B cell (primary cell): ENCODE measurements around the gene ALOX5AP. TPM values are rescaled to one million over a fixed set of nuclear protein-coding genes. Genes with fewer than 3 reads are reported as not detected.

Experiments used
- ATAC-seq: fragments of 200-7000 bp; cut with Tn5 transposase; one replicate; pipeline ENCODE4 v1.10.0; 2021; ENCODE audit warnings: low read depth, mild to moderate bottlenecking, moderate number of reproducible peaks, moderate library complexity
- CTCF ChIA-PET: fragments of 350-600 bp; sonication (Branson Sonifier 250); formaldehyde crosslinking; loops from one replicate; lab custom pipeline; 2021; ENCODE audit warnings: antibody characterized with exemption, inconsistent platforms; lab: Charles Lee
- POLR2A ChIA-PET: fragments of 350-600 bp; sonication (Branson Sonifier 250); formaldehyde crosslinking; loops from one replicate; lab custom pipeline; 2021; ENCODE audit warnings: antibody characterized with exemption; lab: Charles Lee
- DNase-seq: peaks from one replicate; pipeline ENCODE4 v3.0.0; 2013
- H2AFZ ChIP-seq: 2 replicates; pipeline ENCODE4 v1.6.1; 2012; ENCODE audit warnings: mild to moderate bottlenecking, low read depth, low read length; ENCODE audit not compliant: insufficient read depth, poor library complexity, severe bottlenecking
- H3K27ac ChIP-seq, 2 donors: 1 replicate in 1 of 2; 2 replicates in 1 of 2; pipeline ENCODE4 v1.5.1; 2012 to 2013; ENCODE audit warnings: low read length in 2 of 2, mild to moderate bottlenecking in 2 of 2, moderate library complexity in 1 of 2
- H3K27me3 ChIP-seq, 4 experiments: fragments of 200-600 bp in 1 of 4; sonication (generic) in 1 of 4; replicated peaks in 1 of 4; 1 replicate in 2 of 4; 2 replicates in 2 of 4; pipeline versions ENCODE4 v1.6.1 to v1.7.0; 2013 to 2016; ENCODE audit warnings: low read length in 3 of 4, mild to moderate bottlenecking in 2 of 4, mixed read lengths in 1 of 4, moderate library complexity in 1 of 4; ENCODE audit not compliant: insufficient read depth in 4 of 4, control insufficient read depth in 3 of 4; ENCODE audit errors: control extremely low read depth in 1 of 4
- H3K36me3 ChIP-seq, 2 experiments: replicated peaks in 1 of 2; 1 replicate in 1 of 2; 2 replicates in 1 of 2; pipeline versions ENCODE4 v1.6.1 to v1.7.1; 2013; ENCODE audit warnings: low read length in 1 of 2; ENCODE audit not compliant: insufficient read depth in 2 of 2, control insufficient read depth in 1 of 2; ENCODE audit errors: control extremely low read depth in 1 of 2, extremely low read depth in 1 of 2
- H3K4me1 ChIP-seq, 2 donors: fragments of 200-600 bp in 1 of 2; sonication (generic) in 1 of 2; 1 replicate in 1 of 2; 2 replicates in 1 of 2; pipeline versions ENCODE4 v1.5.1 to v1.6.1; 2013 to 2017; ENCODE audit warnings: low read length in 2 of 2; ENCODE audit not compliant: control insufficient read depth in 2 of 2, insufficient read depth in 2 of 2
- H3K4me2 ChIP-seq: replicated peaks from 2 replicates; pipeline ENCODE3; 2012; ENCODE audit warnings: mild to moderate bottlenecking, low read depth, low read length; ENCODE audit not compliant: poor library complexity, severe bottlenecking
- H3K4me3 ChIP-seq, 5 experiments: fragments of 200-600 bp in 1 of 5; sonication (generic) in 1 of 5; 1 replicate in 3 of 5; 2 replicates in 2 of 5; pipeline versions ENCODE4 v1.5.1 to v1.7.0; 2011 to 2016; ENCODE audit warnings: low read length in 4 of 5, mild to moderate bottlenecking in 4 of 5, low read depth in 2 of 5, control low read depth in 1 of 5, moderate library complexity in 1 of 5; ENCODE audit not compliant: insufficient read depth in 1 of 5; ENCODE audit errors: control extremely low read depth in 1 of 5, extremely low read depth in 1 of 5
- H3K79me2 ChIP-seq: fragments of 200-600 bp; sonication (generic); one replicate; pipeline ENCODE4 v1.6.0; 2016; ENCODE audit warnings: low read length; ENCODE audit not compliant: control insufficient read depth, insufficient read depth
- H3K9ac ChIP-seq: fragments of 200-600 bp; sonication (generic); 2 replicates; pipeline ENCODE4 v1.6.1; 2017; ENCODE audit warnings: mild to moderate bottlenecking, low read length, moderate library complexity
- H3K9me3 ChIP-seq, 3 donors: one replicate each; pipeline versions ENCODE4 v1.6.1 to v1.7.1; 2013; ENCODE audit warnings: low read length in 2 of 3; ENCODE audit not compliant: control insufficient read depth in 2 of 3, insufficient read depth in 1 of 3; ENCODE audit errors: control extremely low read depth in 1 of 3
- H4K20me1 ChIP-seq: 2 replicates; pipeline ENCODE4 v1.6.0; 2012; ENCODE audit warnings: mild to moderate bottlenecking, low read length; ENCODE audit not compliant: insufficient read depth, control insufficient read depth, poor library complexity, severe bottlenecking
- H3K27ac Mint-ChIP-seq: one replicate; pipeline ENCODE4 v1.8.0; 2021; ENCODE audit warnings: mixed read lengths
- H3K27me3 Mint-ChIP-seq: one replicate; pipeline ENCODE4 v1.8.0; 2021; ENCODE audit warnings: mixed read lengths
- H3K4me1 Mint-ChIP-seq: one replicate; pipeline ENCODE4 v1.8.0; 2021; ENCODE audit warnings: mixed read lengths
- H3K4me3 Mint-ChIP-seq: one replicate; pipeline ENCODE4 v1.8.0; 2021; ENCODE audit warnings: mixed read lengths
- H3K9me3 Mint-ChIP-seq: one replicate; pipeline ENCODE4 v1.8.0; 2022; ENCODE audit warnings: mixed read lengths; ENCODE audit not compliant: insufficient read depth
- CTCF ChIP-seq: fragments of 200-600 bp; IDR thresholded peaks from one replicate; pipeline ENCODE4 v1.8.0; 2022; ENCODE audit warnings: antibody characterized with exemption, mild to moderate bottlenecking
- EZH2 ChIP-seq: IDR thresholded peaks from 2 replicates; pipeline ENCODE4 v1.6.1; 2012; ENCODE audit warnings: borderline replicate concordance, low read depth, mild to moderate bottlenecking, moderate library complexity, low read length; ENCODE audit not compliant: insufficient read depth, poor library complexity, severe bottlenecking
- WGBS: methylation state at CpG from one replicate; pipeline ENCODE4 v1.1.5; 2013; ENCODE audit warnings: missing lambda C conversion rate; ENCODE audit not compliant: insufficient coverage; 5-methylcytosine and 5-hydroxymethylcytosine counted together
- intact Hi-C: fragments of 100-400 bp; cut with micrococcal nuclease; formaldehyde crosslinking; loops from one replicate; pipeline ENCODE4 v1.10.0; 2022
- polyA plus RNA-seq: library from polyadenylated mRNA; depleted of rRNA; stranded (reverse); fragments of >200 nt; gene quantifications from 2 replicates; pipeline ENCODE4 v1.2.3, GENCODE V29; 2012
- total RNA-seq, 2 donors: library from RNA; stranded (reverse); fragments of 120-200 nt in 1 of 2; gene quantifications; 1 replicate in 1 of 2; 2 replicates in 1 of 2; pipeline versions ENCODE4 v1.2.3 to v1.2.4, GENCODE V29; 2013 to 2022

The ALOX5AP gene
- total and polyA plus RNA-seq, 2 donors (not counting 1 experiment from before 2014, with no cell fraction given), result 81.4 to 87.5 TPM

GRCh38 chr13:30690282-30691188 is 44.8 kb upstream of the ALOX5AP start:
- peaks cover 3% of the 10 kb centered on the region for H3K27me3 Mint-ChIP-seq
- peak overlapping the region; percentile 63 for H3K4me2 ChIP-seq
- H3K9me3 ChIP-seq, result peaks cover 0 to 5% (median 0%) of the 10 kb centered on the region in 3 donors
- peak overlapping the region in 1 of 2 donors; percentile 10 for H3K27ac ChIP-seq
- no peaks in the 10 kb centered on the region for H3K79me2 ChIP-seq
- H2AFZ ChIP-seq, result peak overlapping the region; percentile 14
- H3K4me3 Mint-ChIP-seq, result peak overlapping the region; percentile 84
- no peaks in the 10 kb centered on the region for H3K36me3 ChIP-seq
- CTCF ChIA-PET, result interaction anchor here (1.2 kb wide), 1 partner anchor 42 kb away, joined by 3 read pairs; no protein-coding TSS in a partner anchor
- H3K27me3 ChIP-seq, result no peaks in the 10 kb centered on the region
- intact Hi-C loops, result loop anchor here (1.0 kb wide), 2 partner anchors 16 to 54 kb away; no protein-coding TSS in a partner anchor
- peaks cover 20% of the 10 kb centered on the region for H3K4me1 Mint-ChIP-seq
- POLR2A ChIA-PET, result interaction anchor here (0.6 to 1.0 kb wide), 3 partner anchors 15 to 145 kb away, joined by 3 to 8 read pairs (median 4); no protein-coding TSS in a partner anchor
- no peaks in the 10 kb centered on the region for H3K9me3 Mint-ChIP-seq
- H4K20me1 ChIP-seq, result no peaks in the 10 kb centered on the region
- DNase-seq, result peak; percentile 63
- peak; percentile 90 for ATAC-seq
- peak overlapping the region in 4 of 5 experiments; percentile 20 to 55 (median 31) for H3K4me3 ChIP-seq
- peaks cover 16 to 17% of the 10 kb centered on the region in 2 donors for H3K4me1 ChIP-seq
- peak overlapping the region; percentile 52 for H3K9ac ChIP-seq
- WGBS, result 58% methylated on average over 18 of the region's 21 CpGs
- peak overlapping the region; percentile 79 for H3K27ac Mint-ChIP-seq
- TF ChIP-seq EZH2 (no peak), CTCF (no peak)

GRCh38 chr13:30692113-30692512 is 43.2 kb upstream of the ALOX5AP start:
- no peaks in the 10 kb centered on the region for H3K27me3 ChIP-seq
- peaks cover 27 to 28% of the 10 kb centered on the region in 2 donors for H3K4me1 ChIP-seq
- H3K27ac Mint-ChIP-seq, result no peak overlapping the region
- no CpG with 5 or more reads among the region's 1 CpG for WGBS
- ATAC-seq, result no peak
- peaks cover 33% of the 10 kb centered on the region for H3K4me1 Mint-ChIP-seq
- H2AFZ ChIP-seq, result no peak overlapping the region
- H3K79me2 ChIP-seq, result no peaks in the 10 kb centered on the region
- ChIA-PET CTCF (no interaction called here), POLR2A (no interaction called here)
- no peaks in the 10 kb centered on the region for H3K36me3 ChIP-seq
- no peak for DNase-seq
- peaks cover 10% of the 10 kb centered on the region for H3K27me3 Mint-ChIP-seq
- H3K4me3 ChIP-seq, result no peak overlapping the region
- H3K9ac ChIP-seq, result no peak overlapping the region
- H3K4me3 Mint-ChIP-seq, result no peak overlapping the region
- peaks cover 0 to 5% (median 0%) of the 10 kb centered on the region in 3 donors for H3K9me3 ChIP-seq
- intact Hi-C loops, result no loop called here
- H3K9me3 Mint-ChIP-seq, result no peaks in the 10 kb centered on the region
- H3K27ac ChIP-seq, result no peak overlapping the region
- no peak for TF ChIP-seq EZH2
- no peak for TF ChIP-seq CTCF
- no peak overlapping the region for H3K4me2 ChIP-seq
- H4K20me1 ChIP-seq, result no peaks in the 10 kb centered on the region
